Ecto neural progenitor cell (in vitro differentiated cells): Measurements from ENCODE around the gene KIF19.

Experiments used
- DNase-seq: peaks from one replicate; pipeline ENCODE4 v3.0.0-alpha.2; 2018; ENCODE audit warnings: low spot score

The KIF19 gene

DNA sequence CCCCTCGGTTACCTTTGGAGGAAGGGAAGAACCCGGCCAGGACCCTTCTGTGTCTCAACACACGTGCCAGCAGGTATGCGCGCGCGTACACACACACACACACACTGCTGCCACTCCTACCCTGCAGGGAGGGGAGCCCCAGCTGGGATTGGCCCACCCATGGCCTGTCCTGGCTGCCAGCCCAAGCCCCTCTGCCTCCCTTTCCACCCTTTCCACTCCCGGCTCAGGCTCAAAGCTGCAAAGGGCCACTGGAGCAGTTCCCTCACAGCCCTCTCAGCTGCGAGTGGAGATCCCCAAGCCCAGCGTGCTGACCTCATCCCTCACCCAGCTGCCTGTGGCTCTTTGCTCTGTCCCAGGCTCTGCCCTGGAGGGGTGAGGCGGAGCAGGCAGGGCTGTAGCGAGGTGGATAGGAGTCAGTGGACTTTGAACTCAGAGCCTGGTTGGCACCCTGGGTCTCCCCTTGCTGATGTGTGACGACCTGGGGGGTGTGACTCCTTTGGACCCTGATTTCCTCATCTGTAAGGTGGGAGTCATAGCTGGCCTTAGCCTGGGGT, 14.5 kb downstream of the KIF19 start:
- no peak for DNase-seq

DNA sequence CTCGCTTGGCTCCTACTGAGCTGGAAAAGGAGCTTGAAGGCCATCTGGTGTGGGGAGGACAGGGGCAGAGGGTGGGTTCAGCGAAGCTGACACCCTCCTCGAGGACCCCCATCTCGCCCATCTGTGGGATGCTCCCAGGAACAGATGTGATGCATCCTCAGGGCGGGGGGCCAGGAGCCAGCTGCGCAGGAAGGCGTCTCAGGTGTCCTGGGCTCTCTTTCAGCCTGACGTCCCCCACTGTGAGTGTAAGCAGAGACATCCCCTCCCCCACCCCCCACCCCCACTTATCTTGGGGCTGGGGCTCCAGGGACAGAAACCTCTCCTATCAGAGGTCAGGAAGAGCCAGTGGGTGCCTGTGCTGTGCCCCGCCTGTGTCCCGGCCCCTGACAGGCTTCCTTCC, 16.2 kb downstream of the KIF19 start:
- DNase-seq = no peak

DNA sequence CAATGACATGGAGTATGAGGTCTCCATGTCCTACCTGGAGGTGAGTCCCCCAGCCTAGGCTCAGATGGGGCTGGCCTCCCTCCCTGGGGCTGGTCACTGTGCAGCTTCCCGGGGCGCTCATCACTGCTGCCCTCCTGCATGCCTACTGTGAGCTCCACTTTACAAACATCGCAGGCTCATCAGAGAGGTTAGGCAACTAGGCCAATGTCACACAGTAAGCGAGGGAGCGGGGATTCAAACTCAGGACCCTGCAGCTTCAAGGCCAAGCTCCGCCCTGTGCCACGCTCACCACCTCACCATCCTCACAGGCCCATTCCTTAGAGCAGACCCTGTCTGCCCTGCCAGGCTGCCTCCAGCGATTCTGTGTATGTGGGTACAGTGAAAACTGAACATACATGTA, 17.1 kb downstream of the KIF19 start:
- DNase-seq = no peak

- DNase-seq = no peak
Measured at GRCh38 chr17:74343526-74344284, 17.7 kb downstream of the KIF19 start.

DNA sequence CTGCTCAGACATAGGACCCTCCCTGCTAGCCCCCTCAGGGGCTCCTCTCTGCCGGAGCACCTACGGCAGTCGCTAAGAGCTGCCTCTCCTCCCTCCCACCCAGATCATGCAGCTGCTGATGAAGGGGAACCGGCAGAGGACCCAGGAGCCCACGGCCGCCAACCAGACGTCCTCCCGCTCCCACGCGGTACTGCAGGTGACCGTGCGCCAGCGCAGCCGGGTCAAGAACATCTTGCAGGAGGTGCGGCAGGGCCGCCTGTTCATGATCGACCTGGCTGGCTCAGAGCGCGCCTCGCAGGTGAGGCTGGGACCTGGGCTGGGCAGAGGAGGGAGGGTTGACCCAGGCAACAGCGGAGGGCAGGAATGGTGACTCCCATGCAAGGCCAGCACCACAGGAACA, 18.6 kb downstream of the KIF19 start:
- DNase-seq = no peak

- DNase-seq = no peak
Measured at GRCh38 chr17:74345433-74346241, 19.6 kb downstream of the KIF19 start.

- no peak for DNase-seq
Measured at GRCh38 chr17:74347646-74348045, 21.6 kb downstream of the KIF19 start.

DNA sequence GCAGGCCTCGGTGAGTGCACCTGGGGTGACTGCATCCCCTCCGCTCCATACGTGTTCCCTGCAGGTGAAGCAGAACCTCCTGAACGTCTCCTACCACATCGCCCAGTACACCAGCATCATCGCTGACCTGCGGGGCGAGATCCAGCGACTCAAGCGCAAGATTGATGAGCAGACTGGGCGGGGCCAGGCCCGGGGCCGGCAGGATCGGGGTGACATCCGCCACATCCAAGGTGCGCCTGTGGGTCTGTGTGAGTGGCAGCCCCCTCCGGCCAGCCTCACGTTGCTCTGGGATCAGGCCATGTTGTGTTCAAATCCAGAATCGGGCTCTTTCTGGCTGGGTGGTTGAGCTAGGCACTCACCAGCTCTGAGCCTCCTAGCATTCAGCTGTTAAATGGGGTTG, 23.1 kb downstream of the KIF19 start:
- DNase-seq = no peak

- no peak for DNase-seq
Measured at GRCh38 chr17:74350486-74350885, 24.5 kb downstream of the KIF19 start.

DNA sequence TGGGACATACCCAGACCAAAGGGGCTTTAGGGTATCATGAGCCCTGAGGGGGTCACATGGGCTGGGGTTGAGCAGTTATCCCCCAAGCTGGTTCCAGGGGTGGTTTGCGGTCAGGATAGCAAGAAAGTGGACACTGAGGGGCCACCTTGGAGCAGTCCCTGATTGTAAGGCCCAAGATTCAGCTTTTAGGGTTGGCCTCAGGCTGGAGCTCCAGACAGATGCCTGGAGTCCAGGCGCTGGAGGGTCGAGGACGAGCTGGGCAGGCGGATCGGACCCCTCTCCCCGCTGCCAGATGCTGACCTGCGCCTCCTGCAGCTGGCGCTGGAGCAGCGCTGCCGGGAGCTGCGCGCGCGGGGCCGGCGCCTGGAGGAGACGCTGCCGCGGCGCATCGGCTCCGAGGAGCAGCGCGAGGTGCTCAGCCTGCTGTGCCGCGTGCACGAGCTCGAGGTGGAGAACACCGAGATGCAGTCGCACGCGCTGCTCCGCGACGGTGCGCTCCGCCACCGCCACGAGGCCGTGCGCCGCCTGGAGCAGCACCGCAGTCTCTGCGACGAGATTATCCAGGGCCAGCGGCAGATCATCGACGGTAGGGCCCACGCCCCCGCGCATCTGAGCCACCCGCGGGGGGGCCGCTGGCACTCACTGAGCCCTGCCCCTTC, 25.7 kb downstream of the KIF19 start:
- DNase-seq = peak; percentile 81

DNA sequence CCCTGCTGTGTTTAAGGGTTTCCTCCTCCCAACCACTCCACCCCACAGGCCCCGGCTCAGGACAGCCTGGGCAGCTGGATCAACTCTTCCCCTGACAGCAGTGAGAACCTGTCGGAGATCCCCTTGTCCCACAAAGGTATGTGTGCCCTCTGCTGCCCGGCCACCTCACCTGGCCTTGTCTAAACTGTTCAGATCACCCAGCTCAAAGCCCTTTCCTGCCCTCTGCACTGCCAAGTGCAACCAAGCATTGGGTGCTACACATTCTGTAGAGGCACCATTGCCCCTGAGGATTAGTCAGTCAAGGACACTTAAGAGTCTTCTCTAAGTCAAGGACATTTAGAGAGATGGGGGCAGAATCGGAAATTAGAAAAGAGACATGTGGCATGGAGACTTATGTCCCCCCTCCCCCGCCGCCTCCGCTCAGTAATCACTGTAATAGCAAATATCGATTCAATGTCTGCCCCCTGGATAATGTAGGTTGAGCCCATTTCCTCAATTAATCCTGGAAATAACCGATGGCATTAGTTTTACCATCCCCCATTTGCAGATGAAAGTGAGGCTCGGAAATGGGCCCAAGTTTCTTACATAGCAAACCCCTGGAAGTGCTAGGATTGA, 27.5 kb downstream of the KIF19 start:
- no peak for DNase-seq

DNA sequence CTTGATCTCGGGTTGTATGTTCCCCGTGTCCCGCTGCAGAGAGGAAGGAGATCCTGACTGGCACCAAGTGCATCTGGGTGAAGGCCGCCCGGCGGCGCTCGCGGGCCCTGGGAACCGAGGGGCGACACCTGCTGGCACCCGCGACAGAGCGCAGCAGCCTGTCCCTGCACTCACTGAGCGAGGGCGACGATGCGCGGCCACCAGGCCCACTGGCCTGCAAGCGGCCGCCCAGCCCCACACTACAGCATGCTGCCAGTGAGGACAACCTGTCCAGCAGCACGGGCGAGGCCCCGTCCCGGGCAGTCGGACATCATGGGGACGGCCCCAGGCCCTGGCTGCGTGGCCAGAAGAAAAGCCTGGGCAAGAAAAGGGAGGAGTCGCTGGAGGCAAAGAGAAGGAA, 28.1 kb downstream of the KIF19 start:
- peak; percentile 95 for DNase-seq

DNA sequence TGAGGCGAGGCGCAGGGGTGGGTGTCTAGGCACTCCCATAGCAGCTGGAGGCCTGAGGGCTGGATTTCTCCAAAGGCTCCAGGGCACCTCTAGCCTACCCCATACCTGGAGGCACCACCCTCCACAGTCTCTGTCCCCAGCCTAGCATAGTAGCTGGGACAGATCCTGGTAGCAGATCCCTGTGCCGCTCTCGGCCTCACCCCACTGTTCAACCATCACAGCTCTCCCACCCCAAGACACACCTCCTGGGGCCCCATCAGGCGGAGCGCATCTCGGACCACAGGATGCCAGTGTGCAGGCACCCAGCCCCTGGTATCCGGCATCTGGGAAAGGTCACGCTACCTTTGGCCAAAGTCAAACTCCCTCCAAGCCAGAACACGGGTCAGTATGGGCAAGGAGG, 28.5 kb downstream of the KIF19 start:
- DNase-seq = no peak

- no peak for DNase-seq
Measured at GRCh38 chr17:74355065-74355464, 29.0 kb downstream of the KIF19 start.

- no peak for DNase-seq
Measured at GRCh38 chr17:74356646-74357465, 30.8 kb downstream of the KIF19 start.

- no peak for DNase-seq
Measured at GRCh38 chr17:74357466-74357809, 31.4 kb downstream of the KIF19 start.

DNA sequence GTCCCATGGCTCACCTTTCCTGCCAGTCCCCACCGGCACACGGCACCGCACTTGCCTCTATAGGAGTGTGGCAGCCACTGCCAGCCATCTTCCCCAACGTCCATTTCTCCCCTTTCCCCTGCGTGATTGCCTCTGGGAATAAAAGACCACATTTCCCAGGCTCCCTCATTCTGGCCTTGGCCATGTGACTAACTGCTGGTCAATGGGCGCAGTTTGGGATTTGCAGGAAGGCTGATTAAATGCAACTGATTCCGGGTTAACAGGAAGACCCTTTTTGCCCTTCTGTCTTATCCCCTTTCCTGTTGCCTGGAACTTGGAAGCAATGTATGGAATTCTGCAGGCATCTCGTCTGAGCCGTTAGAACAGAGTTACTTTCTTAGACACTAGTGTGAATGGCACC, 32.7 kb downstream of the KIF19 start:
- DNase-seq = no peak

GRCh38 chr17:74359916-74360315, 33.9 kb downstream of the KIF19 start:
- no peak for DNase-seq

DNA sequence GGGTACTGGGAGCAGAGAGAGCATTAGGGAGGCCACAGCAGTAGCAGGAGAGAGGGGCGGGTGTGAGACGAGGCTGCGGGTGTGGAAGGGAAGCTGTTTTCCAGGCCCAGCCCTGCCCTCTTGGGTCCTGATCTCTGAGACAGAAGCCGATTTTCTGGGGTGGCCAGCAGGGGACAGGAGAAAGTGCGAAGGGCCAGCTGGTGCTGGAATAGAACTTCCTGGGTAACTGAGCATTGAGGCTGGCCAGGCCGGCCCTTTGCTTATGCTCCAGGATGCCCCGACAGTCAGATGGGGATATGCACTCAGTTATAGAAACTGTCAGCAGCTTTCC, 34.8 kb downstream of the KIF19 start:
- no peak for DNase-seq

DNA sequence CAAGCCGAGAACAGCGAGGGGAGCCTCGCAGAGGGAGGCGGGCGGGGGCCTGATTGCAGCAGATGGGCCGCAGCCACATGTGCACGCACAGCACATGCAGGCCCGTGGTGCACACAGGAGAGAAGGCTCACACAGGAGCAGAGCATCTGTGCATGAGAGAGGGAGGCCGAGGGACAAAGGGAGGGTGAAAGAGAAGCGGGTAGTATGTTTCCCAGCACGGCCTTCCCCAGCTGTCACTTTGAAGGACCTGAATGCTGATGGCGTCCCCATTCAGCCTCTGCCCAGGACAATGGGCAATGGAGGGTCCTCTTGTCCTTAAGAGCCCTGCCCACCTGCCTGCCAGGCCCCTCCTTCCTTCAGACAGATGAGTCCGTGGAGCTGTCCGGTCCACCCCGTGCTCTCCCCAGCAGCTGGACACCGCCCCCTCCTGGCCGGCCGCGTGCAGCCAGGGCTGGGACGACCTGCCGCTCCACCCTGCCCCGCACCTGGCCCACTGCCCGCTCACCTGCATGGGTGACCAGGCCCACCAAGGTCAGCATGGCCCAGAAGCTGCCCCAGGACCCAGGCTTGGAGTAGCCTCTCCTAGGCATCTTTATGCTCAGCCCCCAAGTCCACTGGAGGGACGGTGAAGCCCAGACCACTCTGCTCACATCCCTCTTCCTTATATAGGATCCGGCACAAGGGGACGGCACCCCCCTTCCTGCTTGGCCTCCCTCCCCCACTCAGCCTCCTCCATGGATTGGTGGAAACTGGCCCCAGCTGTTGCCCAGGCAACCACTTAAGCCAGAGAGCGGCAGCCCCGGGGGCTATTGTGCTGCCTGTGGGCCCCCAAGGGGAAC, 35.4 kb downstream of the KIF19 start, which contains the start of gene BTBD17:
Gene BTBD17 (minus strand): TSS at position 639 of the 839 bp plus-strand sequence. CDS start 49 bp downstream, at position 590.
- peak; percentile 97 for DNase-seq

DNA sequence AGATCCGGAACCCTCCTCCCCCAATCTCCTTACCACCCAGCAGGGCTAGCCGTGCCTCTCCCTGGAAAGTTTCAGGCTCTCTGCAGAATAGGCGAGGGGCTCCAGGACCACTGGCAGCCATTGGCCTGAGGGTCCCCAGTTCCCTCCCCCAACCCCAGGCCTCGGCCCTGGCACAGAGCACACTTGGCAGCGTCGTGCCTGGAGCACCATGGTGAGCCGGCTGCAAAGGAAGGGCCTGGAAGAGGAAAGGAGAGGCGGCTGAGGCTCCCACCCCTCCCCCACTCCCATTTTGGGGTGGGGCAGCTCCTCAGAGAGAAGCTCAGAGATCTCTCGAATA, 36.0 kb downstream of the KIF19 start:
- no peak for DNase-seq
